ENCODE results near the gene UNC119B. TPM values are rescaled to one million over a fixed set of nuclear protein-coding genes. Genes with fewer than 3 reads are reported as not detected.

UNC119B gene
- total RNA-seq, 1 donor from 2014 or later: 26.8 TPM

DNA sequence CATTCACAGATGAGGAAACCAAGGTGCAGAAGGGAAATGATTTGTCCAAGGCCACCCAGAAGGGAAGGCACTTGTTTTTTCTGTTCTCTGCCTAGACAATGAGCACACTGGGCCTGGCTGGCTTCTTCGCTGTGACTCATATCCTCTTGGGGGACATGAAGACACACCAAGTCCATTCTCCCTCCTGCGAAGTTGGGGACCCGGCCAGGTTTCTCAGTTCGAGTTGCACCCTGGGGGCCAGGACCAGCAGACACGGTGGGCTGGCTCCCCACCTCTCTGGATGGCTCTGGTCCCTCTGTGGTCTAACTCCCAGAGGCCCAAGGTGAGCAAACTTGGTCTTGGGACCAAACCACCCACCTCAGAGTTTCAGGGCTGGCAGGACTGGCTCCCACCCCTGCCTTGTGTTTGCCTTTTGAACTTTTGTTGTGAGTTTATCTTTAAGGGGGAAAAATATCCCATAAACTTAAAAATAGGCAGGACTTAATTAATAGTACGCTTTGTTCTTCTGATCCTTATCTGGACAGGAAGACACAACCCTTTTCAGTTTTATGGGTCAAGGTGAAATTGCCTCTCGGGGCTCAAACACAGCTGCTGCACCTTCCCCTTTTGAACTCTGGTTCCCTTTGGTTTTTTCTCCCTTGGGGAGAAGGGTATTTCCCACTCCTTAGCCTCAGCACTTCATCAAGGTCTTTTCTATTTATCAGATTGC, 32.3 kb upstream of the UNC119B start:
- Histone ChIP-seq H3K27me3 (no peaks in the 10 kb centered on the region), H3K27ac (peak overlapping the region in 1 of 2 donors; percentile 34), H3K4me3 (no peak overlapping the region), H3K9me3 (no peaks in the 10 kb centered on the region), H3K36me3 (no peaks in the 10 kb centered on the region), H3K4me1 (no peaks in the 10 kb centered on the region)
- intact Hi-C loops (cut with DNase I): no loop called here
- no peak for DNase-seq (ENCODE audit: low spot score in 2 of 2)
- TF ChIP-seq, protein P1, sequence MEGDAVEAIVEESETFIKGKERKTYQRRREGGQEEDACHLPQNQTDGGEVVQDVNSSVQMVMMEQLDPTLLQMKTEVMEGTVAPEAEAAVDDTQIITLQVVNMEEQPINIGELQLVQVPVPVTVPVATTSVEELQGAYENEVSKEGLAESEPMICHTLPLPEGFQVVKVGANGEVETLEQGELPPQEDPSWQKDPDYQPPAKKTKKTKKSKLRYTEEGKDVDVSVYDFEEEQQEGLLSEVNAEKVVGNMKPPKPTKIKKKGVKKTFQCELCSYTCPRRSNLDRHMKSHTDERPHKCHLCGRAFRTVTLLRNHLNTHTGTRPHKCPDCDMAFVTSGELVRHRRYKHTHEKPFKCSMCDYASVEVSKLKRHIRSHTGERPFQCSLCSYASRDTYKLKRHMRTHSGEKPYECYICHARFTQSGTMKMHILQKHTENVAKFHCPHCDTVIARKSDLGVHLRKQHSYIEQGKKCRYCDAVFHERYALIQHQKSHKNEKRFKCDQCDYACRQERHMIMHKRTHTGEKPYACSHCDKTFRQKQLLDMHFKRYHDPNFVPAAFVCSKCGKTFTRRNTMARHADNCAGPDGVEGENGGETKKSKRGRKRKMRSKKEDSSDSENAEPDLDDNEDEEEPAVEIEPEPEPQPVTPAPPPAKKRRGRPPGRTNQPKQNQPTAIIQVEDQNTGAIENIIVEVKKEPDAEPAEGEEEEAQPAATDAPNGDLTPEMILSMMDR (IDR thresholded peaks at IDR 0.05): no peak

DNA sequence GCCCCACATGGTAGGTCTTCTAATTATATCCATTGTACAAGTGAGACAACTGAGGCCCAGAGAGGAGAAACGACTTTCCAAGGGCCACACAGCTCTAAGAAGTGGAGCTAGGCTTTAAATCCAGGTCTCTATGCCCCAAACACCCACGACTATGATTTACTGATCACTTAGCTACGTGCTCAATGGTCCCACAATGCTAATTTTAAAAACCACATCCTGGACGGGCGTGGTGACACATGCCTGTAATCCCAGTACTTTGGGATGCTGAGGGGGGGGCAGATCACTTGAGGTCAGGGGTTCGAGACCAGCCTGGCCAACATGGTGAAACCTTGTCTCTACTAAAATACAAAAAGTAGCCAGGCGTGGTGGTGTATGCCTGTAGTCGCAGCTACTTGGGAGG, 31.7 kb upstream of the UNC119B start:
- no peak for DNase-seq (ENCODE audit: low spot score in 2 of 2)
- H3K4me1 ChIP-seq: no peaks in the 10 kb centered on the region
- intact Hi-C loops (cut with DNase I): no loop called here
- no peak overlapping the region for H3K27ac ChIP-seq
- no peak overlapping the region for H3K4me3 ChIP-seq
- H3K9me3 ChIP-seq: no peaks in the 10 kb centered on the region
- TF ChIP-seq, protein P1 (IDR thresholded peaks at IDR 0.05): no peak
- H3K36me3 ChIP-seq: no peaks in the 10 kb centered on the region
- no peaks in the 10 kb centered on the region for H3K27me3 ChIP-seq

DNA sequence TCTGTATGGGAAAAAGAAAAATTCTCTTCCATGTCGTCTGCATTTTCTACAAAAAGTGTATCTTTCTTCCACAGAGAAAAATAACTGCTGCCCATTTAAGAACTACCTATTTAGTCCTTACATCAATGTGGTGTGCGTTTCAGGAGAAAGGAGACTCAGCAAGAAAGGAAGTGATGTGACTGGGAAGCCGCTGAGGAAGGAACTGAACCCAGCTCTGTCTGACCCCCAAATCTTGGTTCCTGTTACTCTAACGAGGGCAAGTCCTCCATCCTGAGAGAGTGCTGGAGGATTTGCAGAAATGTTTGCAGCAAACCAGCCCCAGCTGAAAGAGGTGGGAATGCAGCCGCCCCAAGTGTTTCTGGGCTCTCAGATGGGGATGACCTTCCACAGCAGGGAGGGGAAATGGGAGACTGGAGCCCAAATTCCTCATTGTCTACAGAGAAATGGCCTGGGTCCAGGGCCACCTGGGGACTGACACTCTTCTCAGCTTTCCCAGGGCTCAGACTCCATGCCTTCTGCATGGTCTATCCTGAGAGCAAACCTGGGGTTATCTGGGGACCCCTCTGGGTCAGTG, 30.0 kb upstream of the UNC119B start:
- Histone ChIP-seq H3K4me1 (no peaks in the 10 kb centered on the region), H3K9me3 (no peaks in the 10 kb centered on the region), H3K27me3 (no peaks in the 10 kb centered on the region), H3K27ac (no peak overlapping the region), H3K4me3 (no peak overlapping the region), H3K36me3 (no peaks in the 10 kb centered on the region)
- no peak for DNase-seq (ENCODE audit: low spot score in 2 of 2)
- intact Hi-C loops (cut with DNase I): no loop called here
- TF ChIP-seq, protein P1 (IDR thresholded peaks at IDR 0.05): no peak

DNA sequence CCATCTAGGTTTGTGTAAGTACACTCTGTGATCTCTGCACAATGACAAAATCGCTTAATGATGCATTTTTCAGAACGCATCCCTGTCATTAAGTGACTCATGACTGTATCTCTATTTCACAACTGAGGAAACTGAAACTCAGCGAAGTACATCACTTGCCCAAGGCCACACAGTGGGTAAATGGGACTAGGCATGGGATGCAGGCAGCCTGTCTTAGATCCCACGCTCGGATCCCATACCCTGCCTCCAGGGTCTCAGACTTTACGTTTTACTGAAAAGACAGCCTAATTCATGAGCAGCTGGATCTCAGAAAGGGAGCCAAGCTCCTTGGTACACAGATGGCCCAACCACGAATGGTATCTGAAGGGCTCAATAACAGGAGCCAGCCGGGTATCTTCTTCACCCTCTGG, 25.7 kb upstream of the UNC119B start:
- Histone ChIP-seq H3K4me3 (no peak overlapping the region), H3K27me3 (no peaks in the 10 kb centered on the region), H3K4me1 (peaks cover 5 to 23% of the 10 kb centered on the region in 2 donors), H3K9me3 (no peaks in the 10 kb centered on the region), H3K36me3 (no peaks in the 10 kb centered on the region), H3K27ac (no peak overlapping the region)
- intact Hi-C loops (cut with DNase I): no loop called here
- DNase-seq (ENCODE audit: low spot score in 2 of 2): no peak
- TF ChIP-seq, protein P1 (IDR thresholded peaks at IDR 0.05): no peak

DNA sequence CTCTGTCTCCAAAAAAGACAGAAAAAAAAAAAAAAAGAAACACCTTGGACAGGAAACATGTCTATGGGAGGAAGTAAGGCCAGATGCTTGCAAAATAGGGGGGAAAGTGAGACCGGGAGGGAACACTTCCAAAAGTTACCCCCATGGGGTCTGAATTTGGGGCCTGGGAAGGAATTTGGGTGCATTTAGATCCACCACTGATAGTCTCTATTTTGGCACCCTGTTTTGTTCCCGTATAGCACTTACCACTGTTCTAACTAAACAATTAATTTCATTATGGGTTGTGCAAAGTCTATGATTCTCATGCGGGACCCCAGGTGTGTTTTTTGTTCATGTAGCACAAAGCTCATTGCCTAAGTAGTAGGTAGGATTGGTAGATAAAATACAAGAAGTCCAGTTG, 24.7 kb upstream of the UNC119B start:
- TF ChIP-seq, protein P1 (IDR thresholded peaks at IDR 0.05): no peak
- H3K4me3 ChIP-seq: peak overlapping the region in 1 of 2 donors; percentile 75
- no peaks in the 10 kb centered on the region for H3K27me3 ChIP-seq

More for the DNA sequence above, 24.7 kb upstream of the UNC119B start:
- Histone ChIP-seq H3K4me1 (peaks cover 7 to 28% of the 10 kb centered on the region in 2 donors), H3K27ac (no peak overlapping the region), H3K9me3 (no peaks in the 10 kb centered on the region), H3K36me3 (no peaks in the 10 kb centered on the region)
- intact Hi-C loops (cut with DNase I): no loop called here
- no peak for DNase-seq (ENCODE audit: low spot score in 2 of 2)

All from ascending aorta (tissue), 2 donors.